Spleen (tissue), 7 donors: Measurements from ENCODE around the gene RBMS2.

Experiments used
- POLR2AphosphoS5 ChIP-seq, 3 donors: sonication (generic); formaldehyde crosslinking; IDR thresholded peaks; one replicate each; pipeline ENCODE4 v1.5.1; 2017; ENCODE audit warnings: antibody characterized with exemption in 3 of 3
- TF ChIP-seq, protein P1 (sequence below), 11 experiments: fragments of 200-600 bp in 7 of 11; fragments of 450-650 bp in 4 of 11; sonication (generic) in 4 of 11; IDR thresholded peaks in 8 of 11; conservative IDR thresholded peaks in 3 of 11; 1 replicate in 7 of 11; 2 replicates in 4 of 11; pipeline versions ENCODE4 v1.4.0 to v1.8.0; 2016 to 2021; ENCODE audit warnings: antibody characterized with exemption in 11 of 11, inconsistent platforms in 4 of 11, mild to moderate bottlenecking in 1 of 11
- donor health status: DM: no; HTN: no; CAD: no; lungs with moderate emphysema.
- donor health status: DM: no; HTN: no; CAD: no.
- donor health status: DM: no; HTN: no; CAD: no.

DNA sequence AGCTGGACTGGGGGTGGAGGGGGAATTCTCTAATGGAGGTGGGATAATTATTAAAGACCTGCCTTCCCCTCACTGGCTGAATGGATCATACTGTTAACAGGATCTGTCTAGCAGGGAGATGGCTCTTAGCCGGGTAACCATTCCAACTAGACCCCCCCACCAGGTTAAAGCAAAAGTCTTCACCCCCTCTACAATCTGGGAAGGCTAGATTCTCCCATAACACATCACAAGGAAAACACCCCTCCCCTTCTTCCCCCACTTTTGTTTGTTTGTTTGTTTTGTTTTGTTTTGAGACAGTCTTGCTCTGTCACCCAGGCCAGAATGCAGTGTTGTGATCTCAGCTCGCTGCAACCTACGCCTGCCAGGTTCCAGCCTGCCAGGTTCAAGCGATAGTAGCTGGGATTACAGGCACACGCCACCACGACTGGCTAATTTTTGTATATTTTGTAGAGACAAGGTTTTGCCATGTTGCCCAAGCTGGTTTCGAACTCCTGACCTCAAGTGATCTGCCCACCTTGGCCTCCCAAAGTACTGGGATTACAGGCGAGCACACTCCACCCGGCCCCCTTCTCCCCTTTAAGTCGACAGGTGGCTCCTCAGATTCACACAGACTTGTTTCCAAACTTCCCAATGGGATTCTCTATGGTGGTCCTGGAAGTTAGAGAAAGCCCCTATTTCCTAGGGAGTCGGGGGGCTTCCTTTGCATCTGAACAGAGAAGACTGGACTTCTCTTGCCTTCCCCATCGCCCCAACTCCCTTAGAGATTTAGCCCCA, 112.0 kb downstream of the RBMS2 start:
- TF ChIP-seq, protein P1, sequence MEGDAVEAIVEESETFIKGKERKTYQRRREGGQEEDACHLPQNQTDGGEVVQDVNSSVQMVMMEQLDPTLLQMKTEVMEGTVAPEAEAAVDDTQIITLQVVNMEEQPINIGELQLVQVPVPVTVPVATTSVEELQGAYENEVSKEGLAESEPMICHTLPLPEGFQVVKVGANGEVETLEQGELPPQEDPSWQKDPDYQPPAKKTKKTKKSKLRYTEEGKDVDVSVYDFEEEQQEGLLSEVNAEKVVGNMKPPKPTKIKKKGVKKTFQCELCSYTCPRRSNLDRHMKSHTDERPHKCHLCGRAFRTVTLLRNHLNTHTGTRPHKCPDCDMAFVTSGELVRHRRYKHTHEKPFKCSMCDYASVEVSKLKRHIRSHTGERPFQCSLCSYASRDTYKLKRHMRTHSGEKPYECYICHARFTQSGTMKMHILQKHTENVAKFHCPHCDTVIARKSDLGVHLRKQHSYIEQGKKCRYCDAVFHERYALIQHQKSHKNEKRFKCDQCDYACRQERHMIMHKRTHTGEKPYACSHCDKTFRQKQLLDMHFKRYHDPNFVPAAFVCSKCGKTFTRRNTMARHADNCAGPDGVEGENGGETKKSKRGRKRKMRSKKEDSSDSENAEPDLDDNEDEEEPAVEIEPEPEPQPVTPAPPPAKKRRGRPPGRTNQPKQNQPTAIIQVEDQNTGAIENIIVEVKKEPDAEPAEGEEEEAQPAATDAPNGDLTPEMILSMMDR (IDR thresholded peaks at IDR 0.05 in 8 of 11, conservative IDR thresholded peaks at IDR 0.05 in 3 of 11) = no peak
- TF ChIP-seq POLR2AphosphoS5 (IDR thresholded peaks at IDR 0.05) = no peak
